RWPE2 (cell line): Measurements from ENCODE around the gene RALGAPA1.
A peak's percentile ranks its signal among the peaks of the same experiment; 100 is the strongest.
"Not testable (repeated sequence)": the region's sequence is repeated elsewhere in the genome, so short reads cannot be mapped to it uniquely, and the experiment has no call there.

Experiments
- ATAC-seq: fragments of 200-7000 bp; cut with Tn5 transposase; 3 replicates; pipeline ENCODE4 v1.9.1; 2021; ENCODE audit warnings: low read depth
- DNase-seq: peaks from one replicate; pipeline ENCODE4 v3.0.0-alpha.2; 2020; ENCODE audit warnings: low spot score
- H3K27ac ChIP-seq: fragments of 450-650 bp; 2 replicates; pipeline ENCODE4 v1.5.1; 2017; ENCODE audit warnings: mild to moderate bottlenecking; ENCODE audit not compliant: poor library complexity, severe bottlenecking
- H3K27me3 ChIP-seq: fragments of 250-450 bp; sonication (Bioruptor Pico); 2 replicates; pipeline ENCODE4 v1.5.1; 2021; ENCODE audit warnings: mild to moderate bottlenecking, moderate library complexity; ENCODE audit not compliant: insufficient read depth, poor library complexity, severe bottlenecking
- H3K36me3 ChIP-seq: fragments of 250-450 bp; sonication (Bioruptor Pico); 2 replicates; pipeline ENCODE4 v1.5.1; 2020; ENCODE audit warnings: low read depth, mild to moderate bottlenecking, moderate library complexity
- H3K4me1 ChIP-seq: fragments of 250-450 bp; sonication (Bioruptor Pico); 2 replicates; pipeline ENCODE4 v1.5.1; 2021; ENCODE audit warnings: mild to moderate bottlenecking, moderate library complexity; ENCODE audit not compliant: insufficient read depth, poor library complexity, severe bottlenecking
- H3K4me3 ChIP-seq: fragments of 250-450 bp; sonication (Bioruptor Pico); 2 replicates; pipeline ENCODE4 v1.5.1; 2021; ENCODE audit warnings: mild to moderate bottlenecking, moderate library complexity; ENCODE audit not compliant: severe bottlenecking
- H3K9me3 ChIP-seq: fragments of 250-450 bp; sonication (Bioruptor Pico); 2 replicates; pipeline ENCODE4 v1.5.1; 2021; ENCODE audit warnings: mild to moderate bottlenecking, moderate library complexity; ENCODE audit not compliant: severe bottlenecking
- TF ChIP-seq, protein P1 (sequence below): fragments of 450-650 bp; IDR thresholded peaks from one replicate; pipeline ENCODE4 v1.5.1; 2017; ENCODE audit warnings: mild to moderate bottlenecking, moderate library complexity; ENCODE audit not compliant: poor library complexity, severe bottlenecking

RALGAPA1 gene

GRCh38 chr14:35826218-35826951 lies 17.3 kb upstream of the RALGAPA1 start, which contains the start of gene BRMS1L:
TSS of gene BRMS1L (plus strand) at chr14:35826338. CDS start at chr14:35826517, 179 bp downstream.
- ATAC-seq = peak; percentile 93
- Histone ChIP-seq H3K36me3 (peaks cover 4% of the 10 kb centered on the region), H3K9me3 (no peaks in the 10 kb centered on the region), H3K4me1 (peaks cover 15% of the 10 kb centered on the region), H3K27me3 (no peaks in the 10 kb centered on the region), H3K27ac (peak within 1 kb of the TSS; percentile 78), H3K4me3 (peak within 1 kb of the TSS; percentile 55)
- DNase-seq = peak; percentile 99
- TF ChIP-seq, protein P1, sequence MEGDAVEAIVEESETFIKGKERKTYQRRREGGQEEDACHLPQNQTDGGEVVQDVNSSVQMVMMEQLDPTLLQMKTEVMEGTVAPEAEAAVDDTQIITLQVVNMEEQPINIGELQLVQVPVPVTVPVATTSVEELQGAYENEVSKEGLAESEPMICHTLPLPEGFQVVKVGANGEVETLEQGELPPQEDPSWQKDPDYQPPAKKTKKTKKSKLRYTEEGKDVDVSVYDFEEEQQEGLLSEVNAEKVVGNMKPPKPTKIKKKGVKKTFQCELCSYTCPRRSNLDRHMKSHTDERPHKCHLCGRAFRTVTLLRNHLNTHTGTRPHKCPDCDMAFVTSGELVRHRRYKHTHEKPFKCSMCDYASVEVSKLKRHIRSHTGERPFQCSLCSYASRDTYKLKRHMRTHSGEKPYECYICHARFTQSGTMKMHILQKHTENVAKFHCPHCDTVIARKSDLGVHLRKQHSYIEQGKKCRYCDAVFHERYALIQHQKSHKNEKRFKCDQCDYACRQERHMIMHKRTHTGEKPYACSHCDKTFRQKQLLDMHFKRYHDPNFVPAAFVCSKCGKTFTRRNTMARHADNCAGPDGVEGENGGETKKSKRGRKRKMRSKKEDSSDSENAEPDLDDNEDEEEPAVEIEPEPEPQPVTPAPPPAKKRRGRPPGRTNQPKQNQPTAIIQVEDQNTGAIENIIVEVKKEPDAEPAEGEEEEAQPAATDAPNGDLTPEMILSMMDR = no peak

- H3K27me3 ChIP-seq = no peaks in the 10 kb centered on the region
- no peak for ATAC-seq
- peaks cover 15% of the 10 kb centered on the region for H3K4me1 ChIP-seq
- no peaks in the 10 kb centered on the region for H3K36me3 ChIP-seq
- TF ChIP-seq, protein P1 = no peak
- peak overlapping the region; percentile 55 for H3K4me3 ChIP-seq
- peak overlapping the region; percentile 78 for H3K27ac ChIP-seq
- no peak for DNase-seq
- H3K9me3 ChIP-seq = no peaks in the 10 kb centered on the region
These were observed 16.8 kb upstream of the RALGAPA1 start for GRCh38 chr14:35825968-35826217.

GRCh38 chr14:35824446-35825165 lies 15.5 kb upstream of the RALGAPA1 start:
- DNase-seq, H3K27ac ChIP-seq, H3K27me3 ChIP-seq, H3K36me3 ChIP-seq, H3K4me3 ChIP-seq, ATAC-seq, H3K9me3 ChIP-seq: not testable (repeated sequence)
- H3K4me1 ChIP-seq = peaks cover 15% of the 10 kb centered on the region

DNA sequence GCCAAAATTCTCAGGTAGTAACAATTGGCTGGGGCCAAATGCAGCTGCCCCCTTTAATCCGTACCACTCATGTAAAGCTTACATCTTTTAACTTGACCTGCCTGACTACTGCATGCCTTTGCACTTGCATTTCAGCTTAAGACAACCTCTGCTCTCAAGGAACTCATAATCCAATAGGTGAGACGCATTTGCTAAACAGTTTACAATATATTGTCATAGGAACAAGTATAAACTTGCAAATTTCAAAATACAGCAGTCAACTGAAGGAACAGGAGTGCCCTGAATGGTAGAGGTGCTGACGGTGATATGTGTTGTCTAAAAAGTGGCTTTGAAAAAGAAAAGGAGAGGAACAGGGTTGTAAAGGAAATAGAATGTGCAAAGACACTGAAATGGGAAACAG lies 13.4 kb upstream of the RALGAPA1 start:
- ATAC-seq = no peak
- no peaks in the 10 kb centered on the region for H3K9me3 ChIP-seq
- H3K36me3 ChIP-seq = no peaks in the 10 kb centered on the region
- TF ChIP-seq, protein P1 = no peak
- H3K27ac ChIP-seq = no peak overlapping the region
- no peak for DNase-seq
- H3K4me1 ChIP-seq = peaks cover 12% of the 10 kb centered on the region
- H3K27me3 ChIP-seq = no peaks in the 10 kb centered on the region
- H3K4me3 ChIP-seq = no peak overlapping the region

- DNase-seq = no peak
- TF ChIP-seq, protein P1 = peak; percentile 94
- no peaks in the 10 kb centered on the region for H3K9me3 ChIP-seq
These were observed 12.7 kb upstream of the RALGAPA1 start for GRCh38 chr14:35821564-35822411.

More at GRCh38 chr14:35821564-35822411, 12.7 kb upstream of the RALGAPA1 start:
- H3K4me3 ChIP-seq = no peak overlapping the region
- no peak for ATAC-seq
- no peaks in the 10 kb centered on the region for H3K36me3 ChIP-seq
- H3K27ac ChIP-seq = no peak overlapping the region
- no peaks in the 10 kb centered on the region for H3K27me3 ChIP-seq
- H3K4me1 ChIP-seq = peaks cover 9% of the 10 kb centered on the region
